Type B pancreatic cell (in vitro differentiated cells): ENCODE results near the gene PPP1R13B. TPM values are rescaled to one million over a fixed set of nuclear protein-coding genes. Genes with fewer than 3 reads are reported as not detected.

Experiments
- DNase-seq: peaks from one replicate; pipeline ENCODE4 v3.0.0; 2021; ENCODE audit warnings: mixed read lengths; ENCODE audit not compliant: unreplicated experiment; ENCODE audit errors: extremely low spot score
- H3K27ac Mint-ChIP-seq: 2 replicates; pipeline ENCODE4 v1.8.0; 2021; ENCODE audit warnings: mild to moderate bottlenecking, mixed read lengths
- H3K27me3 Mint-ChIP-seq: 2 replicates; pipeline ENCODE4 v1.8.0; 2021; ENCODE audit warnings: mixed read lengths
- H3K36me3 Mint-ChIP-seq: 2 replicates; pipeline ENCODE4 v1.8.0; 2021; ENCODE audit warnings: mixed read lengths
- H3K4me1 Mint-ChIP-seq: one replicate; pipeline ENCODE4 v1.8.0; 2021; ENCODE audit warnings: mixed read lengths; ENCODE audit not compliant: unreplicated experiment
- H3K4me3 Mint-ChIP-seq: 2 replicates; pipeline ENCODE4 v1.8.0; 2021; ENCODE audit warnings: mild to moderate bottlenecking, mixed read lengths
- H3K9me3 Mint-ChIP-seq: 2 replicates; pipeline ENCODE4 v1.8.0; 2021; ENCODE audit warnings: mixed read lengths
- total RNA-seq: library from RNA; stranded (reverse); gene quantifications from 2 replicates; pipeline ENCODE4 v1.2.1, GENCODE V29; 2021; ENCODE audit warnings: low replicate concordance
- TF ChIP-seq, protein P1 (sequence below): fragments of 200-600 bp; sonication (generic); conservative IDR thresholded peaks from 2 replicates; pipeline ENCODE4 v1.5.0; 2021; ENCODE audit warnings: antibody characterized with exemption, mild to moderate bottlenecking

The PPP1R13B gene
- total RNA-seq, 1 donor from 2014 or later = 20.4 TPM

DNA sequence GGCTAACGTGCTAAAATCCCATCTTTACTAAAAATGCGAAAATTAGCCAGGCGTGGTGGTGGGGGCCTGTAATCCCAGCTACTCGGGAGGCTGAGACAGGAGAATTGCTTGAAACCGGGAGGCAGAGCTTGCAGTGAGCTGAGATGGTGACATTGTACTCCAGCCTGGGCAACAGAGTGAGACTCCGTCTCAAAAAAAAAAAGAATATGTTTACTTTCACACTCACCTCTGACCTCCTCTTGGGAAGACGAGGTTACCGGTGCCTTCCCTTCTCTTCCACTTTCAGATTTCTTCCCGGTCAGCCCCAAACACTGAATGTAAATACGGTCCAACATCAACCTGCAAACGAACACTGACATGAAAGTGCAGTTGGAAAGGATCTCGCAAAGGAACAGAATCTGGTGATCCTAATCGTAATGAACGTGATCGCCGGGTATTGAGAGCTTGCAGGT, 31.8 kb upstream of the PPP1R13B start:
- Mint-ChIP-seq H3K27me3 (no peaks in the 10 kb centered on the region), H3K27ac (no peak overlapping the region), H3K9me3 (no peaks in the 10 kb centered on the region), H3K4me1 (peaks cover 12% of the 10 kb centered on the region), H3K36me3 (no peaks in the 10 kb centered on the region), H3K4me3 (no peak overlapping the region)
- TF ChIP-seq, protein P1, sequence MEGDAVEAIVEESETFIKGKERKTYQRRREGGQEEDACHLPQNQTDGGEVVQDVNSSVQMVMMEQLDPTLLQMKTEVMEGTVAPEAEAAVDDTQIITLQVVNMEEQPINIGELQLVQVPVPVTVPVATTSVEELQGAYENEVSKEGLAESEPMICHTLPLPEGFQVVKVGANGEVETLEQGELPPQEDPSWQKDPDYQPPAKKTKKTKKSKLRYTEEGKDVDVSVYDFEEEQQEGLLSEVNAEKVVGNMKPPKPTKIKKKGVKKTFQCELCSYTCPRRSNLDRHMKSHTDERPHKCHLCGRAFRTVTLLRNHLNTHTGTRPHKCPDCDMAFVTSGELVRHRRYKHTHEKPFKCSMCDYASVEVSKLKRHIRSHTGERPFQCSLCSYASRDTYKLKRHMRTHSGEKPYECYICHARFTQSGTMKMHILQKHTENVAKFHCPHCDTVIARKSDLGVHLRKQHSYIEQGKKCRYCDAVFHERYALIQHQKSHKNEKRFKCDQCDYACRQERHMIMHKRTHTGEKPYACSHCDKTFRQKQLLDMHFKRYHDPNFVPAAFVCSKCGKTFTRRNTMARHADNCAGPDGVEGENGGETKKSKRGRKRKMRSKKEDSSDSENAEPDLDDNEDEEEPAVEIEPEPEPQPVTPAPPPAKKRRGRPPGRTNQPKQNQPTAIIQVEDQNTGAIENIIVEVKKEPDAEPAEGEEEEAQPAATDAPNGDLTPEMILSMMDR = no peak
- no peak for DNase-seq

DNA sequence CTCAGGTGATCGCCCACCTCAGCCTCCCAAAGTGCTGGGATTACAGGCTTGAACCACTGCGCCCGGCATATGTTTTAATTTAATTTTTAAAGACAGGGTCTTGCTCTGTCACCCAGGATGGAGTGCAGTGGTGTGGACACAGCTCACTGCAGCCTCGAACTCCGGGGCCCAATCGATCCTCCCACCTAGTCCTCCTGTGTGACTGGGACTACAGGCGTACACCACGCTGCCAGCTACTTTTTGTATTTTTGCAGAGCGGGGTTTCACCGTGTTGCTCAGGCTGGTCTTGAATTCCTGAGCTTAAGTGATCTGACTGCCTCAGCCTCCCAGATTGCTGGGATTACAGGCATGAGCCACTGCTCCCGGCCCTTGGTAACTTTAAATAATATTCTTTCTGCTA, 30.8 kb upstream of the PPP1R13B start:
- DNase-seq = no peak
- TF ChIP-seq, protein P1 = no peak
- Mint-ChIP-seq H3K9me3 (no peaks in the 10 kb centered on the region), H3K27me3 (no peaks in the 10 kb centered on the region), H3K27ac (no peak overlapping the region), H3K4me3 (no peak overlapping the region), H3K4me1 (peaks cover 12% of the 10 kb centered on the region), H3K36me3 (no peaks in the 10 kb centered on the region)

DNA sequence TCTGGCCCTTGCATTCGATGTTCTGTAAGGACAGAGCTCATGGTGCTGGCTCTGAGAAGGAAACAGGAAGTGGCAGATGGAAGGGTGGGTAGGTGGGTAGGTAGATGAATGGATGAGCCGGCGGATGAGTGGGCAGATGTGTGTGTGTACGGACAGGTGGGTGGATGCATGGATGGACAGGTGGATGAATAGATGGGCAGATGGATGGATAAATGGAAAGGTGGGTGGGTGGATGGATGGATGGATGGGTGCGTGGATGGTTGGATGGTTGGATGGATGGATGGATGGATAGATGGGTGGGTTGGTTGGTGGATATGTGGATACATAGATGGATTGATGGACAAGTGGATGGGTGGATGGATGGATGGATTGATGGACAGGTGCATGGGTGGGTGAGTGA, 27.6 kb upstream of the PPP1R13B start:
- Mint-ChIP-seq H3K36me3 (no peaks in the 10 kb centered on the region), H3K9me3 (no peaks in the 10 kb centered on the region), H3K27me3 (no peaks in the 10 kb centered on the region), H3K27ac (no peak overlapping the region), H3K4me3 (peak overlapping the region; percentile 23), H3K4me1 (peaks cover 6% of the 10 kb centered on the region)
- no peak for DNase-seq
- TF ChIP-seq, protein P1 = no peak

DNA sequence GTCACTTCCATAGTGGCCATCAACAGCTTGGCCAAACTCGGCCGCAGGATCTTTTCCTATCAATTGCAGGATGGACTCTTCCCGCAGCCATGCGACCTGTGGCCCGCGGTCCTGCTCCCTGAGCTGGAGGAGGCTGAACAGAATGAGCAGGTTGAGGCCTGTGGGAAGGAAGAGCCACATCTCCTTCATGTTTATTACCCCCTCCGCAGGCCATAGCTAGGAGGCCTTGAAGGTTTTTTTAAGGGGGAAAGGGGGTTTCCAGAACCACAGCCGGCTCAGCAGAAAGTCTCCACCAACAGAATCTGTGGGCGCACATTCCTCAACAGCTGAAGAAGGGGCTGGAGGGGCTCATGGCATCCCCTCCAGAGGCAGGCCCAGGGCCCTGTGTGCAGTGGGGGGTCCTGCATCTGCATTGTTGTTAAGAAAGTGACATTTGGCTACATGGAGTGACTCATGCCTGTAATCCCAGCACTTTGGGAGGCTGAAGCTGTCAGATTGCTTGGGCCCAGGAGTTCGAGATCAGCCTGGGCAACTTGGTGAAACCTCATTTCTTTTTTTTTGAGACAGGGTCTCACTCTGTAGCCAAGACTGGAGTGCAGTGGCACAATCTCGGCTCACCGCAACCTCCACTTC, 25.2 kb upstream of the PPP1R13B start:
- no peaks in the 10 kb centered on the region for H3K27me3 Mint-ChIP-seq
- TF ChIP-seq, protein P1 = no peak
- H3K9me3 Mint-ChIP-seq = no peaks in the 10 kb centered on the region
- peaks cover 5% of the 10 kb centered on the region for H3K4me1 Mint-ChIP-seq
- DNase-seq = no peak
- no peaks in the 10 kb centered on the region for H3K36me3 Mint-ChIP-seq
- no peak overlapping the region for H3K27ac Mint-ChIP-seq
- H3K4me3 Mint-ChIP-seq = peak overlapping the region; percentile 45

DNA sequence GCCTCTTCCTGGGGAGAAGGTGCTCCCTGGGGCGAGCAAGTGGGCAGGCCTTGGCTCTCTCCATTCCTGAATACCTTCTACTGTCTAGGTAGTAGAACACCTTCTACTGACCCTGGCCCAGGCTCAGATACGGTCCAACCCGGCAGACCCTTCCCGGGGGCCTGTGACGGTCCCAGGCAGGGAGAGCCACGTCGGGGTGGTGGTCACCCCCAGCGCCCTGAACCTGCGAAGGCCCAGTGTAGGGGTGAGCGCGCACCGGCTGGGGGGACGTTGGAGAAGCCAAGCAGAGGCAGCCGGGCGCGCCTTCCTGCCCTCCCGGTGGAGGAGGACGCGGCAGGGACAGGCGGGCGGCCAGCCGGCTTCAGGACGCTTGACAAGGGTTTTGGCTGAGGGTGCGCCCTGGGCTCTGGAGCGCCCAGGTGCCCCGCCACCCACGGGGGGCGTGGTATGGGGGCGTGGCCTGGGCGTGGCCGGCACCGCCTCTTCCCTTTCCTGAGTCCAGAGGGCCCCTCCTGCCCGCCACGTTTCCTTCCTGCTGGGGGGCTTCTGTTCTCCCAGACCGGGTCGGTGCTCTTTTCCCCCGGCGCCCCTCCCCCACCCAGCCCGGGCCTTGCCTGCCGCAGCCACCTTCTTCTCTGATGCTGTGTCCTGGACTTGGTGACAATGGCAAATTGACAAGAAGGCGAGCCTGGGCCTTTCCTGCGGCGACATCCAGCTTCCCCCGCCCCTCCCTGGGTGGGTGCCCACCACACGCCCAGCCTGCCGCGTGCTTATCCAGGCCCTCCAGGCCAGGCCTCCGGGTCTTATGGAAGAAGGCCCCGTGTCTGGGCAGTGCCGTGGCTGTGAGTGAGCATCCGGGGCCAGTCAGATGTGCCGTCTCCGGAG, 24.5 kb upstream of the PPP1R13B start:
- H3K27ac Mint-ChIP-seq = no peak overlapping the region
- TF ChIP-seq, protein P1 = no peak
- DNase-seq = no peak
- no peaks in the 10 kb centered on the region for H3K36me3 Mint-ChIP-seq
- peak overlapping the region; percentile 45 for H3K4me3 Mint-ChIP-seq
- no peaks in the 10 kb centered on the region for H3K9me3 Mint-ChIP-seq
- H3K4me1 Mint-ChIP-seq = peaks cover 5% of the 10 kb centered on the region
- H3K27me3 Mint-ChIP-seq = no peaks in the 10 kb centered on the region
